GM12878 (cell line): ENCODE measurements around the gene OLFM2. TPM values are rescaled to one million over a fixed set of nuclear protein-coding genes. Genes with fewer than 3 reads are reported as not detected.

Source experiments
- ATAC-seq: fragments of 200-7000 bp; cut with Tn5 transposase; 3 replicates; pipeline ENCODE4 v1.9.1; 2020; ENCODE audit warnings: mild to moderate bottlenecking, moderate library complexity
- BruUV-seq: library from RNA; stranded (reverse); fragments of 400-500 nt; replicated peaks from 2 replicates; lab custom pipeline; 2021; lab: Mats Ljungman, UMichigan
- CTCF ChIA-PET: fragments of 300-600 bp; sonication (Branson Sonifier 250); formaldehyde crosslinking; extraction: SDS; loops from one replicate; lab custom pipeline; 2021; ENCODE audit warnings: inconsistent platforms; lab: Yijun Ruan, JAX
- POLR2A ChIA-PET: fragments of 350-600 bp; formaldehyde crosslinking; extraction: SDS; loops from one replicate; lab custom pipeline; 2021; ENCODE audit warnings: inconsistent platforms; lab: Charles Lee
- RAD21 ChIA-PET: fragments of 300-600 bp; sonication (Branson Sonifier 250); formaldehyde crosslinking; loops from one replicate; lab custom pipeline; 2023; ENCODE audit warnings: antibody characterized with exemption; ENCODE audit not compliant: unreplicated experiment; lab: Charles Lee
- SMC1A ChIA-PET: fragments of 300-600 bp; sonication (Branson Sonifier 250); formaldehyde crosslinking; loops from one replicate; lab custom pipeline; 2023; ENCODE audit not compliant: unreplicated experiment, uncharacterized antibody; lab: Charles Lee
- DNase-seq: peaks from one replicate; pipeline ENCODE4 v3.0.0-alpha.2; 2011; ENCODE audit warnings: low read depth, low spot score
- FAIRE-seq: peaks from 3 replicates; lab custom pipeline; 2011; peaks lifted over from hg19 to GRCh38; lab: Jason Lieb, UNC
- H2AFZ ChIP-seq: 2 replicates; pipeline ENCODE4 v1.6.0; 2011; ENCODE audit warnings: low read depth, low read length, control low read depth; ENCODE audit not compliant: control insufficient read depth
- H3K27ac ChIP-seq: 2 replicates; pipeline ENCODE4 v1.5.1; 2011; ENCODE audit warnings: control low read depth; ENCODE audit not compliant: control insufficient read depth, insufficient read depth
- H3K27me3 ChIP-seq, 2 experiments: replicated peaks in 1 of 2; 2 replicates each; pipeline versions ENCODE4 v1.6.0 to v1.6.1; 2011; ENCODE audit warnings: low read length in 1 of 2; ENCODE audit not compliant: control insufficient read depth in 2 of 2, insufficient read depth in 2 of 2
- H3K36me3 ChIP-seq, 2 experiments: 2 replicates each; pipeline ENCODE4 v1.5.1; 2011; ENCODE audit warnings: low read length in 1 of 2; ENCODE audit not compliant: control insufficient read depth in 2 of 2, insufficient read depth in 2 of 2
- H3K4me1 ChIP-seq: 2 replicates; pipeline ENCODE4 v1.6.1; 2011; ENCODE audit warnings: mild to moderate bottlenecking, low read length, moderate library complexity, mixed read lengths; ENCODE audit not compliant: control insufficient read depth, insufficient read depth
- H3K4me2 ChIP-seq: 2 replicates; pipeline ENCODE4 v1.6.0; 2011; ENCODE audit warnings: control low read depth; ENCODE audit not compliant: control insufficient read depth, insufficient read depth
- H3K4me3 ChIP-seq: fragments of 200-600 bp; sonication (generic); 2 replicates; pipeline ENCODE4 v1.5.1; 2016
- H3K79me2 ChIP-seq: 2 replicates; pipeline ENCODE4 v1.6.0; 2011; ENCODE audit warnings: low read length; ENCODE audit not compliant: control insufficient read depth, insufficient read depth
- H3K9ac ChIP-seq: 2 replicates; pipeline ENCODE4 v1.8.0; 2011; ENCODE audit warnings: low read length, control low read depth, mixed read lengths; ENCODE audit not compliant: control insufficient read depth, insufficient read depth
- H3K9me3 ChIP-seq: replicated peaks from 3 replicates; pipeline ENCODE4 v1.5.1; 2011; ENCODE audit warnings: mild to moderate bottlenecking, low read length; ENCODE audit not compliant: control insufficient read depth, insufficient read depth
- H4K20me1 ChIP-seq: 2 replicates; pipeline ENCODE4 v1.6.0; 2011; ENCODE audit not compliant: control insufficient read depth, insufficient read depth
- ATF7 ChIP-seq: fragments of 450-650 bp; IDR thresholded peaks from 2 replicates; pipeline ENCODE4 v1.6.1; 2016; ENCODE audit warnings: low read depth, mild to moderate bottlenecking
- BCL3 ChIP-seq: IDR thresholded peaks from 2 replicates; pipeline ENCODE4 v1.6.1; 2011; ENCODE audit warnings: borderline replicate concordance, low read depth, mild to moderate bottlenecking, moderate library complexity, low read length; ENCODE audit not compliant: insufficient read depth, poor library complexity, severe bottlenecking
- ELK1 ChIP-seq: IDR thresholded peaks from 2 replicates; pipeline ENCODE4 v1.6.1; 2012; ENCODE audit warnings: low read depth, low read length, improper control_type of control experiment
- EP300 ChIP-seq, 2 experiments: fragments of 150-350 bp in 1 of 2; IDR thresholded peaks; 2 replicates each; pipeline ENCODE4 v1.6.1; 2011 to 2012; ENCODE audit warnings: low read depth in 2 of 2, low read length in 2 of 2, borderline replicate concordance in 1 of 2, improper control_type of control experiment in 1 of 2, inconsistent platforms in 1 of 2; ENCODE audit not compliant: control insufficient read depth in 1 of 2
- FOXM1 ChIP-seq: IDR thresholded peaks from 2 replicates; pipeline ENCODE4 v1.6.1; 2012; ENCODE audit warnings: low read depth, mild to moderate bottlenecking, inconsistent platforms, low read length, moderate library complexity
- GABPA ChIP-seq: IDR thresholded peaks from 2 replicates; pipeline ENCODE4 v1.6.1; 2014; ENCODE audit warnings: antibody characterized with exemption, low read depth, mild to moderate bottlenecking, inconsistent platforms
- KLF5 ChIP-seq: fragments of 450-650 bp; IDR thresholded peaks from 2 replicates; pipeline ENCODE4 v1.6.1; 2014; ENCODE audit warnings: mild to moderate bottlenecking; ENCODE audit not compliant: partially characterized antibody
- MYB ChIP-seq: fragments of 150-350 bp; IDR thresholded peaks from 2 replicates; pipeline ENCODE4 v1.6.1; 2014; ENCODE audit warnings: mild to moderate bottlenecking, low read depth, low read length, borderline replicate concordance
- NR2F1 ChIP-seq: fragments of 450-650 bp; conservative IDR thresholded peaks from 2 replicates; pipeline ENCODE4 v1.6.1; 2017; ENCODE audit warnings: mild to moderate bottlenecking
- YY1 ChIP-seq: IDR thresholded peaks from 2 replicates; pipeline ENCODE4 v1.6.1; 2011; ENCODE audit warnings: low read depth, mild to moderate bottlenecking, low read length
- WGBS: methylation state at CpG from one replicate; pipeline ENCODE4 v1.1.6; 2016; ENCODE audit warnings: low lambda C conversion rate; ENCODE audit not compliant: insufficient replicate concordance, insufficient coverage; ENCODE audit errors: missing lambda C conversion rate; 5-methylcytosine and 5-hydroxymethylcytosine counted together
- in situ Hi-C: fragments of 300-500 bp; cut with MboI; formaldehyde crosslinking; loops from 9 replicates; pipeline ENCODE4 v1.14.3; 2018; ENCODE audit warnings: mixed read lengths
- intact Hi-C: fragments of 100-400 bp; cut with micrococcal nuclease; formaldehyde crosslinking; loops from one replicate; pipeline ENCODE4 v1.14.2; 2022; ENCODE audit not compliant: unreplicated experiment
- polyA plus RNA-seq, 11 experiments: library from polyadenylated mRNA; depleted of rRNA in 4 of 11; unstranded in 6 of 11; stranded (reverse) in 5 of 11; fragments of >200 nt; fragmentation: Nextera tagmentation in 4 of 11; fragmentation: Illumina TruSeq in 1 of 11; extraction: Ambion mirVana in 4 of 11; extraction: Trizol in 1 of 11; gene quantifications; 1 replicate in 1 of 11; 2 replicates in 10 of 11; pipeline versions ENCODE4 v1.2.1 to v1.2.3, GENCODE V29; 2011 to 2016; ENCODE audit warnings: inconsistent platforms in 2 of 11, missing spikeins in 2 of 11, low read depth in 1 of 11
- total RNA-seq, 4 experiments: library from RNA; depleted of rRNA in 3 of 4; stranded (reverse); fragments of >200 nt in 3 of 4; fragmentation: Illumina TruSeq in 1 of 4; extraction: Trizol in 1 of 4; gene quantifications; 2 replicates each; pipeline versions ENCODE4 v1.2.1 to v1.2.3, GENCODE V29; 2013 to 2021

Gene OLFM2
- total and polyA plus RNA-seq, 10 of the 15 experiments (the other 5 are each of a cell fraction or from before 2014, with no cell fraction given): 0.07 to 3.5 (median 0.27) TPM; not detected in 5

- Histone ChIP-seq H3K4me3 (no peak overlapping the region), H3K9me3 (no peaks in the 10 kb centered on the region), H2AFZ (peak overlapping the region; percentile 46), H4K20me1 (no peaks in the 10 kb centered on the region), H3K79me2 (no peaks in the 10 kb centered on the region), H3K4me1 (peaks cover 3% of the 10 kb centered on the region; the same call in 1 of the 2 replicates), H3K27me3 (no peaks in the 10 kb centered on the region; a peak in 1 of 4 replicates), H3K9ac (no peak overlapping the region), H3K4me2 (peak overlapping the region; percentile 18; the same call in 1 of the 2 replicates), H3K36me3 (no peaks in the 10 kb centered on the region), H3K27ac (no peak overlapping the region)
- ChIA-PET POLR2A (interaction anchor here (0.6 kb wide), 1 partner anchor 177 kb away, joined by 7 read pairs; no protein-coding TSS in a partner anchor), CTCF (interaction anchor here (0.7 kb wide), 1 partner anchor 817 kb away, joined by 3 read pairs; no protein-coding TSS in a partner anchor), RAD21 (interaction anchor here (0.6 kb wide), 1 partner anchor 1541 kb away, joined by 3 read pairs; no protein-coding TSS in a partner anchor), SMC1A (no interaction called here)
- TF ChIP-seq KLF5 (no peak), FOXM1 (no peak), GABPA (no peak), ELK1 (no peak), ATF7 (no peak), MYB (no peak), EP300 (IDR thresholded peaks at IDR 0.05; ENCODE audit: borderline replicate concordance in 1 of 2, control insufficient read depth in 1 of 2, low read depth in 2 of 2, low read length in 2 of 2) (no peak), NR2F1 (no peak), BCL3 (no peak), YY1 (no peak)
- intact Hi-C loops (no loop called here), in situ Hi-C loops (no loop called here)
- WGBS: 75% methylated on average over 11 of the region's 11 CpGs
- ATAC-seq: no peak
- no peak for FAIRE-seq
- no TSS peak for BruUV-seq
- no peak for DNase-seq
These were observed 57.7 kb downstream of the OLFM2 start for GRCh38 chr19:9878511-9879196.
